Muscle of back (tissue), 11 donors: Measurements from ENCODE around the gene GRIK2. TPM values are rescaled to one million over a fixed set of nuclear protein-coding genes. Genes with fewer than 3 reads are reported as not detected.

Experiments used
- DNase-seq, 3 donors: peaks; one replicate each; pipeline versions ENCODE4 v3.0.0 to v3.0.0-alpha.2; 2013
- polyA plus RNA-seq, 10 donors: library from polyadenylated mRNA; unstranded; fragments of 120-200 nt; gene quantifications; one replicate each; pipeline ENCODE4 v1.2.1, GENCODE V29; 2013; ENCODE audit not compliant: insufficient read length in 10 of 10

Gene GRIK2
- polyA plus RNA-seq, 10 donors: 1.0 to 3.7 (median 1.6) TPM

DNA sequence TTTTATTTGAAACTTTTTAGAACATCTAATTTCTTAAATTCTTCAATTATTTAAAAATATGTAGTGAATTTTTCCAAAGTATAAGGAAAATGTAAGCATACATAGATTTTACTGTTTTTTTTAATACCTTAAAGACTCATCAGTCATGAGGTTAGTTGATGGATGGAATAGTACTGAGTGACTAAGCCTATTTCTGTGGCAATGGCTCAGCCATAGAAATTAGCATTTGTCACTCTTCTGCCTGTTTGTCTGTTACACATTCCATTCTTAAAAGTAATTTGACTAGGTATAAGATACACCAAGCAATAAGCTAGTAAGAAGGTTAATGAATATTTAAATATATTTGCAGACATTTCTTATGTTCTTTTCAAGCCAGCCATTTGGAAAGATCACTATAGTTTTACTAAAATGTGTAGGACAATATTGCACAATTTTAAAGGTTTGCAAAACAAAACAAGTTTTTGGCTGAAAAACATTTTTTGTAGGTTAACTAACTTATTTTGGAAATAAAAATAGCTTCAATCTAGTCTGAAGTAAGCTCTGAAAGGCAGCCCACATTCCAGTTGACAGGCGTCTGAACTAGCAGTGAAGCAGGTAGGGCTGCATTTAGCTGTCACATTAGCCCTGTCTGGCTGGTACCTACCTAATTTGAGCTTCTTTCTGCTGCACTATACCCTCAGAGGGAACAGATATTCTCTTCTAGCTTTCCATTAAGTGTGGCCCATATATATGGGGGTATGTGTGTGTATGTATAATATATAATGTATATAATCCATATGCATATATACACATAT, 385.7 kb downstream of the GRIK2 start:
- no peak for DNase-seq

DNA sequence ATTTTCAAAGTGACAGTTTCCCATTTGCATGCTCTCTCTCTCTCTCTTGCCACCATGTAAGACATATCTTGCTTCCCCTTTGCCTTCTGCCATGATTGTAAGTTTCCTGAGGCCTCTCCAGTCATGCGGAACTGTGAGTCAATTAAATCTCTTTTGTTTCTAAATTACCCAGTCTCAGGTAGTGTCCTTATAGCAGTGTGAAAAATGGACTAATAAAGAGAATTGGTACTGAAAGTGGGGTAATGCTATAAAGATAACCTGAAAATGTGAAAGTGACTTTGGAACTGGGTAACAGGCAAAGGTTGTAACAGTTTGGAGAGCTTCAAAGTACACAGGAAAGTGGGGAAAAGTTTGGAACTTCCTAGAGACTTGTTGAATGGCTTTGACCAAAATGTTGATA, 389.8 kb downstream of the GRIK2 start:
- DNase-seq: no peak

DNA sequence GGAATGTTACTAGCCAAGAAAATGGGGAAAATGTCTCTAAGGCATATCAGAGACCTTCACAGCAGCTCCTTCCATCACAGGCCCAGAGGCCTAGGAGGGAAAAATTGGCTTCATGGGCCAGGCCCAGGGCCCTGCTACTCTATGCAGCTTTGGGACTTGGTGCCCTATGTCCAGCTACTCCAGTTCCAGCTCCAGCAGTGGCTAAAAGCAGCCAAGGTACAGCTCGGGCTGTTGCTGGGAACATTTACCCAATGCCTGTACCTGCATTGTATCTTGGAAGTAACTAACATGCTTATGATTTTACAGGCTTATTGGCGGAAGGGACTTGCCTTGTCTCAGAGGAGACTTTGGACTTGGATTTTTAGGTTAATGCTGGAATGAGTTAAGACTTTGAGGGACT, 390.6 kb downstream of the GRIK2 start:
- no peak for DNase-seq

DNA sequence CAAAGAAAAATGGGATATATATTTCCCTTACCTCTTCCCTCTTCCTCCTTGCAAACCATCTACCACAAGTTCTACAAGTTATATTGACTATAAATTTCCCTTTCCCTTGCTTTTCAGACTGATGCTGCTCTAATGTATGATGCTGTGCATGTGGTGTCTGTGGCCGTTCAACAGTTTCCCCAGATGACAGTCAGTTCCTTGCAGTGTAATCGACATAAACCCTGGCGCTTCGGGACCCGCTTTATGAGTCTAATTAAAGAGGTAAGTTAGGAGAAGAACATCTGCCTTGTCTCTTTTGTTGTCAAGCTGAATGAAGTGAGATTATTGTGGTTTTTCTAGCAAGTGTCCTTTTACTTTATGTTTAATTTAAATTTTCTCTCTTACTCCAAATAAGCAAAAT, 406.0 kb downstream of the GRIK2 start:
- DNase-seq: no peak

DNA sequence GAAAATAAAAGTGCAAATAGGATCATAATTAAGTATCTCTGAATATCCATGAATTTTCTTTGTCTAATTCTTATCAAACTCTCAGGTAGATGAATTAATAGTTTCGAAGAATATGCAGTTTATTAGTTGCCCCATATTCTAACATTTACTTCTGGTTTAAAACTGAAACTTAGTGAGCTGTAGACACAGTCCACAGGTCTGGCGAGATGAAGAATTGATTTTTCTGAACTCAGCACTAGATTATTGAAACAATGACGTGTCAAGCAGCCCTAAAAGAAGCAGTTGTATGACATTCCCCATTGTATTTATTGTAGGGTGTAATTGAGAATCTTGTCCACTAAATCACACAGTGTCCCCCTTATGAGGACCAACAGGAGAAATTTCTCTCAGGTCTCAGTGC, 407.1 kb downstream of the GRIK2 start:
- no peak for DNase-seq

DNA sequence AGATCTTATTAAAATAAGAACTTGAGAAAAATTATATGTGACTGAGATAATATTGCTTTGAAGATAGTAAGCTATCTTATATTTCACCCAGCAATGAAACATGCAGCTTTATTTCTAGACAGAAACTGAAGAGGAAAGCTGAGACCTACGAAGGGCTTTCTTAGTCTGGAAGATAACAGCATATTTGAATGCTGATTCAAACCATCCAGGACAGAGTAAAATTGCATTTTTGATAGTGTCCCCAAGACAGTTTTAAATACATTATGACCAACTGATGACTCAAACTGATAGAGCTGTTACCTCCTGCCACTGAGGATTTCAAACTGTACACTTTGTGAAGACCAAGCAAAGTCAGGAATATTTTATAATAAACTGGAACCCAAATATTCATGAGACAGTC, 409.6 kb downstream of the GRIK2 start:
- DNase-seq: no peak

DNA sequence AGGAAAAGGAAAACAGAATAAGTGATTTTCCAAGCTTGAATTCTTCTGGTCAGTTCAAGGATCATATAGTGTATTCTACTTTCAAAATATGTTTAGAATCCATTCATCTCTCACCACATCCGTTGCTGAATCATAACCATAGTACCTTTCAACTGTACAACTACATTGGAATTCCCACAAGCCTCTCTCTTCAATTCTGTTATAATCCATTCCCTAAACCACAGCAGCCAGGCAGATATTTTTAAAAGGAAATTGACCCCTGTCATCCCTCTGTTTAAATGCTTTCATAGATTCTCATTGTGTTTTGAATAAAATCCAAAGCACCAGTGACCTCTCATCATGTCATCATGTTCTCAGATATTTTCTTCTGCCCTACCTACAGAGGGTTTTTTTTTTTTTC, 412.7 kb downstream of the GRIK2 start:
- peak in 1 of 3 donors; percentile 80 for DNase-seq

DNA sequence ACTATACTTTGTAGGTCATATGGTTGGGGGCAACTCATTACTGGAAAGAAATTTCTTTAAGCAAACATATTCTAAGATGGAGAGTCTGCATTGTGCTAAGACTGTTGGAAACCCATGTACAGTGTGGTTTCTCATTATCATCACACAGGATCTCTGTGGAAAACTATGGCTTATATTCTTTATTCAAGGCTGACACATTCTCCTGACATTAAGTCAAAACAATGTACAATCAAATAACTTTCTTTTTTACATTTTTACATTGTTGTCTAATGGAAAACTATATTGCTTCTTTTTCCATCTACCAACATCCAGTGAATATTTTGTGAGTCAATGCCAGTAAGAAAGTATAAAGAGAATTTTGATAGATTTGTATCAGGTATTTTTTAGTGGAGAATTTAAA, 417.6 kb downstream of the GRIK2 start:
- DNase-seq: no peak

DNA sequence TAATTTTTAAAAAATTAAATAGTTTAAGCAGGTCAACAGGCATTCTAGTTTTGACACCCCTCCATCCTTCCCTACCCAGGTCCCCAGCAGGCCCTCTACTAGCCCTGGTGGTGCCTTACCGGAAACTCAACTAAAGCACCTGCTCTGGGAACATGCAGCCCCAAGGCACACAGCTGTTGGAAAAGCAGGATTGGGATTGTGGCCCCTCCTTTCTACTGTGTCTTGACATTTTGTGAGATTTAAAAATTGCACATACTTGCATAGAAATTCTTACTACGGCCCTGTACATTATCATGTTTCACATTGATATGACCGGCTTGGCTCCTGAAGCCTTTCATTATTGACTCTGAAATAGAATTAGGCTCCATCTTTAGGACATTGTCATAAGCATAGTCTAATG, 423.2 kb downstream of the GRIK2 start:
- DNase-seq: no peak

DNA sequence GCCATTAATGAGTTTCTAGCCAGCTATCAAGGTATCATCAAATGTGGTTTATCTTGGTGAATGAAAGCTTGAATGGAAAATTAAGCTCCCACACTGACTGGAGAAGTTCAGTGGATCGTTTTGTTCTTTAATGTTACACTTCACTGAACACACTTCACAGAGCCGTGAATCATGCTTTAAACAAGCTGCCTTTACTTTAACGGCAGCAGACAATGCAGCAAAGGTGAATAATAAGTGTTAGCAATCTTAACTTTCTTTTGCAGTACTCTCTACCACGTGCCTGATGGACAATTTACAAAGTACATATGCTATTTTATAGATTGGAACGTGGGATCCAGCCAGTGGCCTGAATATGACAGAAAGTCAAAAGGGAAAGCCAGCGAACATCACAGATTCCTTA, 424.5 kb downstream of the GRIK2 start:
- no peak for DNase-seq

DNA sequence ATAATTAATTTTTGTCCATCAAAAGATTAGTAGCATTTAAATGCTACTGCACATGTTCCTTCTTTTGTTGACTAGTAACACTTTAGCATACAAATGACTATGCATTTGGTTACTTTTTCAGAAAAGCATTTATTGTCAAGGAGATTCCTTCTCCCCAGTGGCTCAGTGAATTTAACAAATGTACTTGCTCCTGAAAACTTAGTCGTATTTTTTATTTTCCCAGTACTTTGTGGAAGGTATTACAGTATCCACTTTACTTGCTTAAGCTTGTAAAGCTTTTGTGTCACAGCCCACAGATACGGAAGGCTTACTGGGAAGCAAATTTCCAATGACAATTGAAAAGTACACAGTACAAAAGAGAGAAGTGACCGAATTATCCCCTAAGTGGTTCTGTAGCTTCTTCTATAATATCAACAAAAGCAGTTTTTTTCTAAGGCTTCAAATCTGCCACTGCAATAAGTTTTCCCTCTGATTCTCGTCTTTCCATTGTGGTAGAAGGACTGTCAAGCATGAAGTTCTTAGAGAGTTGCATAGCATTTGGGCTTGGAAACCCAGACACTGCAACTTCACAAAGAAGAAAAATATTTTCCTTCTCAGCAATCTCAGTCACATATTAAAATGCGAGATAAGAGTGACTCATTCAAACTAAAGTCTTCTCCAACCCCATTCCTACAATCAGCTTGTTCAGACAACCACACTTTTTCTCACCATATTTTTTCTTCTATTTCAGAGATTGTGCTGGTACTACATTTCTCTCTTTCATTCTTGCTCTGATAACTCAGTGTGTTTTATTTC, 431.2 kb downstream of the GRIK2 start:
- no peak for DNase-seq

DNA sequence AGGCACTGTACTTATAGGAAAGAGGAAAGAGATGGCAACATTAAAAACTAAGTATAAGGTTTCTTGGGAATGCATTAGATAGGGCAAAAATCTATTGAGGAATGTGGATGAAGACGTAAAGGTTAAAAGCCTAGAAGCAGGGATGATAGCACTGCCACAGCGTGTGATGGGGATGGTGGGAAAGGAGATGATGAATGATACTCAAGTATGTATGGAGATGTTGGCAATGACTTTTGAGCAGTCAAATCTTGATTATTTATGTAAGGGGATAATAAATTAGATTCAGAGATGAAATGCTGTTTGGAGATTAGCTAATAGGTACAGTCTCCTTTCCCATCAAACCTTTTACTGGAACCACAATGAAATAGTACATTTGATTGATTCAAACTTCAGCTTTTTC, 432.8 kb downstream of the GRIK2 start:
- no peak for DNase-seq

DNA sequence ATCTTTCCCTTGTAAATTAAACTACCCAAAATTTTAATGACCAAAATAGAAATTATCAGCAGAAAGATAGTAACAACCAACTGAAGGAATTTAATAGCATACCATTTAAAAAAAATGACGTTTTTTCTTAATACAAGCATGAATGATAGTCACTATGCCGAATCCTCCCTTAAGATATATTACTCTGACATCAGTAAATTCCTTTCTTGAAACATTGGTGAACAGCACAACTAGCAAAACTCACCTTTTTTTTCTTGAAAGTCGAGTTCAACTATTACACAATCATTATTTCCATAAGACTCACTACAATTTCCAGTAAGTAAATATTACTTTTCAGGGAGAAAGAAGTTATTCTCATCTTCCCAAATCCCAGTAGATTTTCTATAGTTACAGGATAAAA, 433.2 kb downstream of the GRIK2 start:
- peak in 1 of 3 donors; percentile 5 for DNase-seq

DNA sequence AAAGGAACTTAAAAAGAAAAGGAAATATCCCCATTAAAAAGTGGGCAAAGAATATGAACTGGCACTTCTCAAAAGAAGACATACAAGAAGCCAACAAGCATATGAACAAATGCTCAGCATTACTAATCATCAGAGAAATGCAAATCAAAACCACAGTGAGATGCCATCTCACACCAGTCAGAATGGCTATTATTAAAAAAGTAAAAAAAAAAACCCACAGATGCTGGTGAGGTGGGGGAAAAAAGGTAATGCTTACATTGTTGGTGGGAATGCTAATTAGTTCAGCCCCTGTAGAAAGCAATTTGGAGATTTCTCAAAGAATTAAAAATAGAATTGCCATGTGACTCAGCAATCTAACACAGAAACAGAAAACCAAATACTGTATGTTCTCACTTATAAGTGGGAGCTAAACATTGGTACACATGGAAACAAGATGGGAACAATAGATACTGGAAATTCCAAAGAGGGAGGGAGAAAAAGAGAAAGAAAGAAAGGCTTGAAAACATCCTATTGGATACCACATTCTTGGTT, 437.1 kb downstream of the GRIK2 start:
- DNase-seq: peak in 1 of 3 donors; percentile 73

DNA sequence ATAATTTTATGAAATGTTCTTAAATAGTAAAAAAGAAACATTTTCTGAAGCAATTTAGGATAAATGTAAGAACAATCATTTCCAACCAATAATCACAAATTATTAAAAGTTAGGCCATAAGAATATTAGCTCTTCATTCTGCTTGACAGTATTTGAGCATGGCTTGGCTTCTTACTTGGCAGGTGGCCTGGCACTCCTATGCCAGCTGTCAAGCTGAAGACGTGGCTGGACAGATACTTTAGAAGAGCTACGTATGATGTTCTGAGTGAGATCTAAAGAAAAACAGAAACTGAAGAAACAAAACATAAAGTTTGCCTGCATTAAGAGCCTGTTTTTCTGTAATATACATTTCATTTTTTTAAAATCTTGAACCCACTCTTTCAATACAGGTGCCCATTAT, 438.9 kb downstream of the GRIK2 start:
- no peak for DNase-seq

DNA sequence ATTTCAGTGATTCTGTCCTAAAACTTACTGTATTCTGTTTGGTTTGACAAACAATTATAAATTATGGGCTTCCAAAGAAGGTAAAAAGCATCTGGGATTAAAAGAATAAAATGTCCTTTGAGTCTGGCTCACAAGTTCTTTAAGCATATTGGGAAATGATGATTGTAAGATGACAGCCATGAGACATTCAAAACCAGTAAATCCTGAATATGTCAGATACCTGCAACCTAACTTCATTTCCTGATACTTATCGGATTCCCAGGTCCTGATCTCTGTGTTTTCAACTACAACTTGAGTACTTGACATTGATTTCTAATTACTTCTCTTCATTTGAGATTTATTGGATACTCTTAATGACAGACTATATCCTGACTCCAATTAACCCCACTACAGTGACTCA, 446.6 kb downstream of the GRIK2 start:
- DNase-seq: no peak

DNA sequence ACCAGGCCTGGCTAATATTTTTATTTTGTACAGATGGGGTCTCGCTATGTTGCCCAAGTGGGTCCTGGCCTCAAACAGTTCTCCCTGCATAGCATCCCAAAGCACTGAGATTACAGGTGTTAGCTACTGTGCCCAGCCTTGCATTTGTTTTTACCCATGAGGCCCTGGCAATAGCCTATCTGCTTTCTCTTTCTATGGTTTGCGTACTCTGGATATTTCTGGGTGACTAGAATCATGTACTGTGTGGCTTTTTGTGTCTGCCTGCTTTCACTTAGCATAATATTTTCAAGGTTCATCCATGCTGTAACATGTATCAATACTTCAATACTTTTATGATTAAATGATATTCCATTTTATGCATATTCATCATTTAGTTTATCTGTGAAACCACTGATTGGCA, 451.7 kb downstream of the GRIK2 start:
- DNase-seq: no peak

DNA sequence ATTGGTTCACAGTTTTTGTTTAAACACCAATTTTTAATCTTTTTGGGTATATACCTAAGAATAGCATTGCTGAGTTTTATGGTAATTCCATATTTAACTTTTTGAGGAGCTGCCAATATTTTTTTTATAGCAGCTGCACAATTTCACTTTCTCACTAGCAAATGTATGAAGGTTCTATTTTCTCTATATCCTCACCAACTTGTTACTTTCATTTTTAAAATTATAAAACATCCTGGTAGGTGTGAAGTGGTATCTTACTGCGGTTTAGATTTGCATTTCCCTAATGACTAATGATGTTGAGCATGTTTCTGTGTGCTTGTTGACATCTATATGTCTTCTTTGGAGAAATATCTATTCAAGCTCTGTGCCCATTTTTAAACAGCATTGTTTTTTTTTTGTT, 452.1 kb downstream of the GRIK2 start:
- DNase-seq: no peak

DNA sequence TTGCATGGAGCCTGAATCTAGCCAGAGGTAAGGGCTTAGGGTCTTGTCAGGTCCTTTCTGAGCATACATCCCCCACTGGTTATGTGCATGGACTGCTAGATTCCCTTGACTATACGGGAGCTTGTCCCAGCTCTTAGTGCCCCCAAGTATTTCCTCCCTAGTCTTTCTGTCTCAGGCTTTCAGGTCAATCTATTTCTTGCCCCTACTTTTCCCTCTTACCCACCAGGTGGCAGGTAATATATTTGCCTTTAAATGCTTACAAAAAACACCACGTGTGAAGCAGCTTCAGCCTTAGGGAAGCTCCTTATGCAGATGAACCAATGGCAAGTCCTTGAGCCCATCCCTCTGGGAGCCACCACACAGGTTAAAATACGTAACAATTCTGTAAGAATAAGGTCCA, 454.2 kb downstream of the GRIK2 start:
- DNase-seq: no peak

DNA sequence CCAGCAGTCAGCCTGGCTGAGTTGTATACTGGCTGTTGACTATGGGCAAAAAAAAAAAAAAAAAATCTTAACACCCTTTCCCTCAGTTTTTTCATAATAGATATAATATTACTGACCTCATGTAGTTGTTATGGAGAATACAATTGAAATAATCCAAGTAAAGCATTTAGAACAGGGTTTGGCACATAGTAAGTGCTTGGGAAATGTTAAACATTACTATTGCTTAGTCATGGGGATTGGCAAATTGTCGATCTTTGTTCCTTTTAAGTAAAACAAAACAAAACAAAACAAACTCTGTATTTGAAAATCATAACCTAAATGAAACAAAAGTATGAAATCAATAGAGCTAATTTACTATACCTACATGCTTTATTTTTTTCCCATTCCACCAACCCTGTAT, 458.4 kb downstream of the GRIK2 start:
- DNase-seq: no peak

DNA sequence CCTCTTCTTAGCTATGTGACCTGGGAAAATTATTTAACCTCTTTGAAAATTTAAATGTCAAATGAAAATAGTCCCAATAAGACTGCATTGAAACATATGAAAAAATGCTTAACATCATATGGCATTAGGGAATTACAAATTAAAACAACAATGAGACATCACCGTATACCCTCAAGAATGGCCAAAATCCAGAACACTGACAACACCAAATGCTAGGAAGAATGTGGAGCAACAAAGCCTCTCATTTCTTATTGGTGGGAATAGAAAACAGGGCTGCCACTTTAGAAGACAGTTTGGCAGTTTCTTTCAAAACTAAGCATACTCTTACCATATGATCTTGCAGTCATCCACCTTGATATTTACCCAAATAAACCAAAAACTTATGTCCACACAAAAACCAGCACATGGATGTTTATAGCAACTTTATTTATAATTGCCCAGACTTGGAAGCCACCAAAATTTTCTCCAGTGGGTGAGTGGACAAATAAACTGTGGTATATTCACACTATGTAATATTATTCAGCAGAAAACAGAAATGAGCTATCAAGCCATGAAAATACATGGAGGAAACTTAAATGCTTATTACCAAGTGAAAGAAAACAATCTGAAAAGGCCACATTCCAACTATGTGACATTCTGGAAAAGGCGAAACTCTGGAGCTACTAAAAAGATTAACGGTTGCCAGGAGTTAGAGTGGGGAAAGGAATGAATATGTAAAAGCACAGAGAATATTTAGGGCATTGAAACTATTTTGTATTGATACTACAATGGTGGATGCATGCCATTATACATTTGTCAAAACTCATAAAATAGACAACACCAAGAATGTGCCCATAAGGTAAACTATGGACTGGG, 459.9 kb downstream of the GRIK2 start:
- DNase-seq: no peak

DNA sequence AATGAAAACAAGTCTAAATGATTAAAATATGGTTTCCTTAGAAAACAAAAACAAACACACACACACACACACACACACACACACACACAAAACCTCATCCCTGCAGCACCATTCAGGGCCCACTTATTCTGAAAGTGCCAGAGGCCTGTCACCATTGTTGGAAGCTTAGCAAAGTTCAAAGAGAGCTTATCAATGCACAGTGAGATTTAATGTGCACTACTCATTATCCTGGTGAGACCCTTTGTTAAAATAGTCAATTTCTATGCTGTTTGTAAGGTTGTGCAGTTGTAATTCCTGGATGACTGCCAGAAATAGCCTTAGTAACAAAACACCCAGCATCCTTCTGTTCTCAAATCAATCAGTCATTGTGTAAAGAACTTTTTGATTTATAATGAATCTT, 482.9 kb downstream of the GRIK2 start:
- no peak for DNase-seq
